Measurements from ENCODE around the gene HSPB8.

The HSPB8 gene

DNA sequence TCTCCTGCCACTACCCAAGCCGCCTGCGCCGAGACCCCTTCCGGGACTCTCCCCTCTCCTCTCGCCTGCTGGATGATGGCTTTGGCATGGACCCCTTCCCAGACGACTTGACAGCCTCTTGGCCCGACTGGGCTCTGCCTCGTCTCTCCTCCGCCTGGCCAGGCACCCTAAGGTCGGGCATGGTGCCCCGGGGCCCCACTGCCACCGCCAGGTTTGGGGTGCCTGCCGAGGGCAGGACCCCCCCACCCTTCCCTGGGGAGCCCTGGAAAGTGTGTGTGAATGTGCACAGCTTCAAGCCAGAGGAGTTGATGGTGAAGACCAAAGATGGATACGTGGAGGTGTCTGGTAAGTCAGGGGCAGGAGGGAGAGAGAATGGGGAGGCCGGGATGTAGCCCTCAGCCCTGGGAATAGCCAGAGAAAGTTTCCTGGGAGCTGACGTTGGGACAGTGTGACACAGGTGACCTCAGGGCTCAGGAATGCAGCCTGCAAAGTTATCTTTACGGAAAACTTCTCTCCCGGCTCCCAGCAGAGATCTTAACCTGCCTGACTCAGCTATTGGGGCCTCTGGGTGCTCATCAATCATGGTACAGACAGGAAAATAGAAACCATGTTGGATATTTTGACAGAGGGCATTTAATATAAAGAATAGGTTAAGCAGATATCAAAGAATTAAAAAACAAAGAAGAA lies 747 bp downstream of the HSPB8 start:
- no peak overlapping the region for H3K4me3 ChIP-seq (ENCODE audit: low read length)

DNA sequence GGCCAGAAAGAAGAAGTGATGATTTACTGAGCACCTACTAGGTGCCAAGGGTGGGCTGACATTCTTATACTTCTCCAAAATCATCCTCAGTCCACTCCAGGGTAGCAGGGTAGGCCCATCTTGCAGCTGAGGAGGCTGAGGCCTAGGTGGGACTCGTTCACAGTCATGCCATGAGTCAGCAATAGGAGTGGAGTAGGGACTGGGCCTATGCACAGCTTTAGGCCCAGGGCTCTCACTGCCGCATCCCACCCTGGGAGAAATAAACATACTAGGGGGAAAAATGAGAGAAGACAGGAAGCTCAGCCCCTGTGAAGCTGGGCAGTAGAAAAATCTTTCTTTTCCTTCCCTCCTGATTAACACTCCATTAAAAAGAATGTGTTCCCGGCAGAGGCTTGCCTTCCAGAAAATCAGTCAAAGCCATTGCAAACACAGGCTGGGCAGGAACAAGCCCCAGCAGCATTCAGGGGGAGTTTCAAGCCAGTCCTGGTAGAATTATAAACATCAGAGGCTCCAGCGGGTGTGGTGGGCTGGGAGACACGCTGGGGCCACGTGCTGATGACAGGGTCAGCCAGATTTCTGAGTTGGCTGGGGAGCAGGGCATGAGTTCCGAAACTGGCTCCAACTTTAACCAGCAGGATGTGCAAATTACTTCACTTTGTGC lies 1.8 kb downstream of the HSPB8 start:
- no peak overlapping the region for H3K4me3 ChIP-seq (ENCODE audit: low read length)
- TF ChIP-seq ZNF274 (IDR thresholded peaks at IDR 0.05; ENCODE audit: low read depth, low read length), result no peak

More for the DNA sequence above, 747 bp downstream of the HSPB8 start:
- TF ChIP-seq ZNF274 (IDR thresholded peaks at IDR 0.05; ENCODE audit: low read depth, low read length), result no peak

DNA sequence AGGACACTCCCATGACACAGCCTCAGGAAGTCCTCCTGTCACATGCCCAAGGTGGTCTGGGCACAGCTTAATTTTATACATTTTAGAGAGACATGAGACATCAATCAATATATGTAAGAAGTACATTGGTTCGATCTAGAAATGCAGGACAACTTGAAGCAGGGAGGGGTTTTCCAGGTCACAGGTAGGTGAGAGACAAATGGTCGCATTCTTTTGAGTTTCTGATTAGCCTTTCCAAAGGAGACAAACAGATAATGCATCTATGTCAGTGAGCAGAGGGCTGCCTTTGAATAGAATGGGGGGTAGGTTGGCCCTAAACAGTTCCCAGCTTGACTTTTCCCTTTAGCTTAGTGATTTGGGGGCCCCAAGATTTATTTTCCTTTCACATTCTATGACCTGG lies 2.5 kb downstream of the HSPB8 start:
- TF ChIP-seq ZNF274 (IDR thresholded peaks at IDR 0.05; ENCODE audit: low read depth, low read length), result no peak
- no peak overlapping the region for H3K4me3 ChIP-seq (ENCODE audit: low read length)

DNA sequence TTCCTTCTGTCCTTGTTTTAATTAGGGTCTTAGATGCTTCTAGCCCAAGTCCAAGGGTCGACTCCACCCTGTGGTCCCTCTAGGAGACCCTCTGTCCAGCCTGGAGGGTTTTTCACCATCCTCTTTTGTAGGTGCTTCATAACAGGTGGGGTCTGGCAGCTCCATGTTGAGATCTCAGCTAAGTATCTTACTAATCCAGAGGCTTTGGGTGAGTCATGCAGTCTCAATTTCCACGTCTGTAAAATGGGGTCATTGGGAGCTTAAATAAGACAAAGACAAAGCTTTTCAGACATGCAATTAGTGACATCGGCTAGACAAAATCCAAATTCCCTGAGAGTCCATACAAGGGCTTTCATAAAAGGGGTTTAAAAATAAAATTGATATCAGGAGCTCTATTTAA lies 3.2 kb downstream of the HSPB8 start:
- H3K4me3 ChIP-seq (ENCODE audit: low read length), result no peak overlapping the region
- no peak for TF ChIP-seq ZNF274 (IDR thresholded peaks at IDR 0.05; ENCODE audit: low read depth, low read length)

- no peak overlapping the region for H3K4me3 ChIP-seq (ENCODE audit: low read length)
- TF ChIP-seq ZNF274 (IDR thresholded peaks at IDR 0.05; ENCODE audit: low read depth, low read length), result no peak
Observed at GRCh38 chr12:119182701-119183493, 4.2 kb downstream of the HSPB8 start.

DNA sequence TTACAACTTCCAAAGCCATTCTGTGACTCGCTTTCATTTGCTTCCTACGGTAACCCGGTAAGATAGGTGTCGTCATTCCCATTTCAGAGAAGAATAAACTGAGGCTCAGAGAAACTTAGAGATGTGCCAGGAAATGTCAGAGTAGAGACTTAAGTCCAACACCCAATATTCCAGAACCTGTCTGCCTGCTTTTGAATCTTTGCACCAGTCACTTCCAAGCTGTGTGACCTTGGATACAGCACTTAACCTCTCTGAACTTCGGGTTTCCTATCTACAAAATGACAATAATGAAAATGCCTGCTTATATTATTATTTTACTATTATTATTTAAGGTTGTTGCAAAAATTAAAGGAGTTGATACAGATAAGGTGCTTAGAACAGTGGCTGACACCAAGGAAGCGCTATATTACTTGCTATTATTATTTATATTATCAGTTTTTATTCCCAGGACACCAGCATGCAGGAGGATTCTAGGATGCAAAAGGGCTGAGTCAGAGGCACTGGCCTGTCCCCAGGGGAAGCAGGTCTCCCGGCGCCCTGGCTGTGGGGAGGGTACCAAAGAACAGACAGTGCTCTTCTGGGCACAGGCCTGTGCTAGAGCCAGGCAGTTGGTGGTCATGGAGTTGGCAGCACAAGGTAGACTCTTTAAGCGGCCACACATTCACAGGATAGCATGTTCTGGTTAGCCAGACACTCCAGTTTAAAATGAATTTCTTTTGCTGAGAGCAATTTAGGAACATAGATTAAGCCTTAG lies 5.4 kb downstream of the HSPB8 start:
- no peak overlapping the region for H3K4me3 ChIP-seq (ENCODE audit: low read length)
- TF ChIP-seq ZNF274 (IDR thresholded peaks at IDR 0.05; ENCODE audit: low read depth, low read length), result no peak

- no peak overlapping the region for H3K4me3 ChIP-seq (ENCODE audit: low read length)
- TF ChIP-seq ZNF274 (IDR thresholded peaks at IDR 0.05; ENCODE audit: low read depth, low read length), result no peak
Observed at GRCh38 chr12:119195256-119195655, 16.5 kb downstream of the HSPB8 start.

- H3K4me3 ChIP-seq (ENCODE audit: low read length), result no peak overlapping the region
- no peak for TF ChIP-seq ZNF274 (IDR thresholded peaks at IDR 0.05; ENCODE audit: low read depth, low read length)
Observed at GRCh38 chr12:119198440-119198839, 19.7 kb downstream of the HSPB8 start.

DNA sequence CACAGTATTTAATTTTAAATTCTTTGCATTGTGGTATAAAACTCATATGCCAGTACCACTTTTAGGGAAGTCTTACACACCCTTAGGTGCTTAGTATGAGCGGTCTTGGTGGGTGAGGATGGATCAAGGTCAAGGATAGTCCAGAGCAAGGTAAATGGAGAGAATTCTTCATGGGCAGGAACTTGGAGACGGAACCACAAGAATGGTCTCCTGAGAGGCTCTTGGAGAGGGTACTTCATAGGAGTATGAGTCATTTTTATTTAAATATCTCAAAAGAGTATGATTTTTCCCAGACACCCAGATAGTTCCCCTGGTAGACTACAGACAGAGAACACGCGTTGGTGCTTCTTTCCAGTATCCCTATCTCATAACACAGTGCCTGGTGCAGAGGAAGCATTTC lies 21.9 kb downstream of the HSPB8 start:
- no peak for TF ChIP-seq ZNF274 (IDR thresholded peaks at IDR 0.05; ENCODE audit: low read depth, low read length)
- no peak overlapping the region for H3K4me3 ChIP-seq (ENCODE audit: low read length)

DNA sequence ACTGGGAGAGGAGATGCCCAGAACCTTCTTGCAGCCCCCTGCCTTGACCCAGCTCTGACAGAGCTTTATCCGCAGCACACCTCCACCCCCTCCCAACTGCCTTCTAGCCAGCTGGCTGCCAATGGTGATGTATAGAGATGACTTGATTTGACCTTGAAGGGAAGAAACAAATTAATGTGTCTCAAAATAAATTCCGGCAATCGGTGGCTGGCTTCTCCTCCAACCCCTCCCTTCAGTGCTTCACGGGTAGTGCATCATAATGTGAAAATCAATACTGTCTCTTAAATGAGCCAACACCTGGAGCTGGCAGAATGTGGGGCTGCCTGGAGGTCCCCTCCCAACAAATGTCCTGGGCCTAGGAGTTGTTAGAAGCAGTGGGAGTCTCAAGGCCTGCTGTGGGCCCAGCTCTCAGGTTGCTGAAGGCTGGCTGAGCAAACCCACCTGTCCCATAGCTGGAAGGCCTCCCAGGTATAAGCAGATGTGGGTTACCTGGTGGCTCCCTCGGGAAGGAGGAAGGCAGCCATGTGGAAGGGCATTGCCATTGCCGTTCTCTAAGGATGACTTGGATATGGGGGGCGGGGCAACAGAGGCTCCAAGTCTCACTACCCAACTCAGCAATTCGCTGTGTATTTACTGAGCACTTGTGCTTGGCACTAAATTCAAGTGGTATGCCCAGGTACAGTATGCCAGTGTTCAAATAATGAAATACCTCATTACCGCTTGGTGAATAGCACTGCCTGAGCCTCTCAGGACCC lies 23.2 kb downstream of the HSPB8 start:
- no peak for TF ChIP-seq ZNF274 (IDR thresholded peaks at IDR 0.05; ENCODE audit: low read depth, low read length)

GRCh38 chr12:119202544-119202943 lies 23.8 kb downstream of the HSPB8 start:
- TF ChIP-seq ZNF274 (IDR thresholded peaks at IDR 0.05; ENCODE audit: low read depth, low read length), result no peak

More for the DNA sequence above, 23.2 kb downstream of the HSPB8 start:
- H3K4me3 ChIP-seq (ENCODE audit: low read length), result no peak overlapping the region

DNA sequence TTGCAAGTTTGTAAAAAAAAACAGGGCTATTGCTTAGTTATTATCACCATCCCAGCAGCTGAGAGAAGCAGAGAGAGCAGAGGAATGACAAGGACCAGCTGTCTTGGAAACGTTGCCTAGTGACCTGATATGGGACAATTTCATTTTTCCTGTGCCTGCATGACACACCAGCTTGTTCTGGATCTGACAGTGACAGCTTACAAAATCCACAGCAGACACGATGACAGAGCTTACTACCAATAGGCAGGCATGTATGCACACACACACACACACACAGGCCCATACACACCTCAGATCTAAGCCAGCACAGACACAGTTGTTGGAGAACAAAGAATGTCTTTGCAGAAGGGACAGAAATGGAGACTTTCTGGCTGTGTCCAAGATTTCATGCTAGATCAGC lies 25.4 kb downstream of the HSPB8 start:
- H3K4me3 ChIP-seq (ENCODE audit: low read length), result no peak overlapping the region
- TF ChIP-seq ZNF274 (IDR thresholded peaks at IDR 0.05; ENCODE audit: low read depth, low read length), result no peak

More at GRCh38 chr12:119202544-119202943, 23.8 kb downstream of the HSPB8 start:
- H3K4me3 ChIP-seq (ENCODE audit: low read length), result no peak overlapping the region

DNA sequence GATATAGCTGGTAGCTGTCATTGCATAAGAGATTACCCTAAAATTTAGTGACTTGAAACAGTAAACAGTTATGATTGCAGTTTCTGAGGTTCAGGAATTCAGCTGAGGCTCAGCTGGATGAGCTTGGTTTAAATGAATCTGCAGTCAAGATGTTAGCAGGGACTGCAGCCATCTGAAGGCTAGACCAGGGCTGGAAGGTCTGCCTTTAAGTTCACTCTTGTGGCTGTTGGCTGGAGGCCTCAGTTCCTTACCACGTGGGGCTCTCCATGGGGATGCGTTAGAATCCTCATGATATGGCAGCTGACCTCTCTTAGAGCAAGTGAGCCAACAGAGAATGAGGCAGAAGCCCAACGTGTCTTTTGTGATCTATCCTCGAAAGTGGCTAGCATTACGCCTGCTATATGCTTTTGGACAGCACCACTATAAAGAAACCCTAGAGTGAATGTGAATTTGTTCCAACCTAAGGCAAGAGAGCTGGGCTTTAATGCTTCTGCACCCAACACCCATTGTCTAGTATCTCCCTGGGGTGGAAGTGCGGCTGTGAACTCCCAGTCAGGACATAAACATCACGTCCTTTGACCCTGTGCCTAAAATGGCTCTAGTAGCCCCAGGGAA lies 26.0 kb downstream of the HSPB8 start:
- H3K4me3 ChIP-seq (ENCODE audit: low read length), result no peak overlapping the region
- no peak for TF ChIP-seq ZNF274 (IDR thresholded peaks at IDR 0.05; ENCODE audit: low read depth, low read length)

Measured in GM08714 (cell line).